CD4-positive, alpha-beta T cell treated with Interleukin-4 for 1 hour (primary cell): ENCODE data around the gene MRPL55.

Experiments
- DNase-seq, 2 donors: peaks; one replicate each; pipeline ENCODE4 v3.0.0-alpha.2; 2020 to 2022

Gene MRPL55

GRCh38 chr1:228066891-228067654 is 42.0 kb downstream of the MRPL55 start:
- DNase-seq = no peak

- no peak for DNase-seq
Measured at GRCh38 chr1:228066416-228066815, 42.7 kb downstream of the MRPL55 start.

DNA sequence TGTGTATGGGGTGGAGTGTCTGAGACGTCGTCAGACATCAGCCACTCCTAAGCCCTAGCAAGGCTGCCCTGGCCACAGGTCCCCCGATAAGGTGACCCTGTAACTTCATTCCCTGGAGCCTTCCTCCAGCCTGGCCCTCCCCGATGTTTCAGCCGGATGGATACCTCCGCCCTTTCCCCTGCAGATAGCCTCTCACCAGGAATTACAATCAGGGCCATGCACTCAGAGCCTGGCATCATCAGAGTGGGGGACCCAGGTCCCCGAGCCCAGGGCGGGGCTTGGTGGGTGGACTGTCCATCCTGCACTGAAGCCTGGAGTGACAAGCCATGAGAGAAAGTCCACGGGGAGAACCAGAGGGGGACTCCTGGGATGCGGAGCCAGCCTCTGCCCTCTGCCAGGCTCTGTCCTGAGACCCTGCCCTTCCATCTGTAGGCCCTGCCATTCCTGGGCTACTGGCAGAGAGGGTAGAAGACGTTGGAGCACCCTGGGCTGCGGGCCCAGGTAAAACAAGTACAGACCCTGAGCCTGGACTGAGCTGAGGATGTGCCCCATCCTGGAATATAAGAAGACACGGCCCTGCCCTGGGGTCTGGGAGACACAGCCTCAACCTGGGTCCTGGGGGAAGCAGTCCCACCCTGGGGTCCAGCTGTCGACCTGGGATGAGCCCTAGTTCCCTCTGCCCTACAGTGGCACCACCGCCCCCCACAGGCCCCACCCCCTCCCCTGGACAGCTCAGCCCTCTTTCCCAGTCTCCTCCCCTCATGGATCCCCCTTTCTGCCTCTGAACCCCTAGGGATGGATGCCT is 43.4 kb downstream of the MRPL55 start:
- DNase-seq = no peak

GRCh38 chr1:228064741-228065542 is 44.2 kb downstream of the MRPL55 start:
- no peak for DNase-seq

- DNase-seq = no peak
Measured at GRCh38 chr1:228064296-228064695, 44.8 kb downstream of the MRPL55 start.

DNA sequence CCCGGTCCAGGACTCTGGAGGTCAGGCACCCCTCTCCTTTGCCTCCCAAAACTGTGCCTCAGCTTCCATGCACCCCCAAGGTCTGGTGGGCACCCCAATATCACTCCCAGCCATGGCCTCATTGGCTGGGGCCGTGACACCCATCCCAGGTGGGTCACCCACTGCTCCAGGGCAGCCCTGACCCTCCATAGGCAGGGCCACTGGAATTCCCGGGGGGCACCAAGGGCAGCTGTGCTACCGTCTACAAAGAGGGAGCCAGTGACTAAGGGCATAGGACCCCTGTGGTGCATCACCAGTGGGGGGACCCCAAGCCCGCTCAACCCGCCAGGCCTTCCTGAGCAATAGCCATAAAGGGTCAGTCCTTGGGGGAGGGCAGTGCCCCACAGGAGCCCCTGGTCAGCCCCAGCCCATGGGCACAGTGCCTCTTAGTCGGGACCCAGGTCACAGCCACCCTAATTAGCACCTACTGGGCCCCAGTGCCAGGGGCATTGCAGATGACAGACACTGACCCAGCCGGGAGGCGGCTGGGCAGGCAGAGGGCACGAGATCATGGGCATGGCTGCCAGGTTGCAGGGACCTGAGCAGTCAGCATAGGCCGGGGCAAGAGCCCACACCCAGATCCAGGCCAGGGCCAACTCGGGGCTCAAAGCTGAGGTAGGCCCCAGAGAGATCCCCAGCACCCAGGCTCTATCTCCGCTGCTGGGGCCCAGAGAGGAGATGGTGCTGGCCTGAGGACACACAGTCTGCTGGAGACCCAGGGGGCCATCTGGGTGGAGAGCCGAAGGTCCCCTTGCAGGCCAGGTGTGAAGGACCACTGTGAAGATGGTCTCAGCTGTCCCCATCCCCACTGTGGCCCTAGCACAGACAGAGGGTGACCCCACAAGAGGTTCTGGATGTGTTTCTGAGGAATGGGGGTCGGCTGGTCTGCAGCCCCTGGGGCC is 45.6 kb downstream of the MRPL55 start:
- DNase-seq = no peak

- no peak for DNase-seq
Measured at GRCh38 chr1:228062812-228063211, 46.3 kb downstream of the MRPL55 start.

- DNase-seq = no peak
Measured at GRCh38 chr1:228062085-228062791, 46.9 kb downstream of the MRPL55 start.

DNA sequence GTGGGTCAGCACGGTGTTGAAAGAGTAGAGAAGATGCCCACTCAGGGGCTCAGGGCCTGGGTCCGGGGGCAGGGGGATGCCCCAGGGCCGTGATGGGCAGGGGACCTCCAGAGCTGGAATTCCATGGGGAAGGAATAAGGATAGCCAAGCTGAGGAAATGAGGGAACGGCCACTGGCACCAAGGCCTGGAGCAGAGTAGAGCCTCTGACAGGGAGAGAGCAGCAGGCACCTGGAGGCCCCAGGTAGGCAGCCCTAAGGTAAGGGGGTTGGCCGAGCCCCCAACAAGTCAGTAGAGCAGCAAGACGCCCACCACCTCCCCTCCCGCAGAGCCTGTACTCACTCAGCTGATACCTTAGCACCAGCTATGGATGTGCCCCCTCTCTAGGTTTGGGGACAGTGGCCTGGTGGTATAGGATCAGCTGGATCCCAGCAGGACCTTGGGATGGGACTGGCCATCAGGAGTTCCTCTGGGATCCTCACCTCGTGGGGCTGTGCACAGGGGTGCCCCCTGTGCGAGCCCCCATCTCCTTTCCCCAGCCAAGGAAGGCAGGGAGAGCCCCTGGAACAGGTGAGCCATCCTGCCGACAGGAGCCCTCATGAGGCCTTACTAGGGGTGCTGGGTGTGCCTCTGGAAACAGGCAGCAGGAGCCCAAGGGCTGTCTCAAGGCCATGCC is 47.6 kb downstream of the MRPL55 start:
- DNase-seq = no peak

DNA sequence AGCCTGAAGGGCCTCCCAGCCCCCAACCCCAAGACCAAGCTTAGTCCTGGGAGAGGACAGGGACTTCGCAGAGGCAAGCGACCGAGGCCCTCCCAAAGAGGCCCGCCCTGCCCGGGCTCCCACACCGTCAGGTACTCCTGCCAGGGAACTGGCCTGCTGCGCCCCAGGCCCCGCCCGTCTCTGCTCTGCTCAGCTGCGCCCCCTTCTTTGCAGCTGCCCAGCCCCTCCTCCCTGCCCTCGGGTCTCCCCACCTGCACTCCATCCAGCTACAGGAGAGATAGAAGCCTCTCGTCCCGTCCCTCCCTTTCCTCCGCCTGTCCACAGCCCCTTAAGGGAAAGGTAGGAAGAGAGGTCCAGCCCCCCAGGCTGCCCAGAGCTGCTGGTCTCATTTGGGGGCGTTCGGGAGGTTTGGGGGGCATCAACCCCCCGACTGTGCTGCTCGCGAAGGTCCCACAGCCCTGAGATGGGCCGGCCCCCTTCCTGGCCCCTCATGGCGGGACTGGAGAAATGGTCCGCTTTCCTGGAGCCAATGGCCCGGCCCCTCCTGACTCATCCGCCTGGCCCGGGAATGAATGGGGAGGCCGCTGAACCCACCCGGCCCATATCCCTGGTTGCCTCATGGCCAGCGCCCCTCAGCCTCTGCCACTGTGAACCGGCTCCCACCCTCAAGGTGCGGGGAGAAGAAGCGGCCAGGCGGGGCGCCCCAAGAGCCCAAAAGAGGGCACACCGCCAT is 48.5 kb downstream of the MRPL55 start:
- no peak for DNase-seq

DNA sequence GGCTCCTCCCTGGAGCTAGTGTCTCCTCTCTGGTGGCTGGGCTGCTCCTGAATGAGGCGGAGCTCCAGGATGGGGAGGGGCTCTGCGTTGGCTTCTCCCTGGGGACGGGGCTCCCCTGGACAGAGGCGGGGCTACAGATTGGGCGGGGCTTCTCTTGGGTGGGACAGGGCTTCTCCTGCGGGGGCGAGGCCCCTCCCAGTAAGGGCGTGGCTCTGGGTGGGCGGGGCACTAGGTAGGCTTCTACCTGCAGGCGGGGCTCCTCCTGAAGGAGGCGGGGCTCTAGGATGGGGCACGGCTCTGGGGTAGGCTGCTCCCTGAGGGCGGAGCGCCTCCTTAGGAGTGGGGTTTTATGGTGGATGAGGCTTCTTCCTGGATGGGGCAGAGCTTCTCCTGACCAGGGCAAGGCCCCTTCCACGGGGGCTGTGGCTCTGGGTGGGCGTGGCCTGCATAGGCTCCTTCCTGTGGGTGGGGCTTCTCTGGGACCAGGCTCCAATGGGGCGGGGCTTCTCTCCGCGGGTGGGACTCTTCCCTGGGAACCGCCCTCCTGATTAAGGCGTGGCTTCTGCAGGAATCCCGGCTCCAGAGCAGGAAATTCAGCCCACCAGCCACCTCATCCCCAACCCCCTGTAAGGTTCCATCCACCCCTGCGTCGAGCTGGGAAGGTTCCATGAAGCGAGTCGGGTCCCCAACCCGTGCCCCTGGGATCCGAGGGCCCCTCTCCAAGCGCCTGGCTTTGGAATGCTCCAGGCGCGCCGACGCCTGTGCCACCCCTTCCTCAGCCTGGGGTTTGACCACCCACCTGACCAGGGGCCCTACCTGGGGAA is 49.3 kb downstream of the MRPL55 start:
- peak; percentile 78 to 84 for DNase-seq

DNA sequence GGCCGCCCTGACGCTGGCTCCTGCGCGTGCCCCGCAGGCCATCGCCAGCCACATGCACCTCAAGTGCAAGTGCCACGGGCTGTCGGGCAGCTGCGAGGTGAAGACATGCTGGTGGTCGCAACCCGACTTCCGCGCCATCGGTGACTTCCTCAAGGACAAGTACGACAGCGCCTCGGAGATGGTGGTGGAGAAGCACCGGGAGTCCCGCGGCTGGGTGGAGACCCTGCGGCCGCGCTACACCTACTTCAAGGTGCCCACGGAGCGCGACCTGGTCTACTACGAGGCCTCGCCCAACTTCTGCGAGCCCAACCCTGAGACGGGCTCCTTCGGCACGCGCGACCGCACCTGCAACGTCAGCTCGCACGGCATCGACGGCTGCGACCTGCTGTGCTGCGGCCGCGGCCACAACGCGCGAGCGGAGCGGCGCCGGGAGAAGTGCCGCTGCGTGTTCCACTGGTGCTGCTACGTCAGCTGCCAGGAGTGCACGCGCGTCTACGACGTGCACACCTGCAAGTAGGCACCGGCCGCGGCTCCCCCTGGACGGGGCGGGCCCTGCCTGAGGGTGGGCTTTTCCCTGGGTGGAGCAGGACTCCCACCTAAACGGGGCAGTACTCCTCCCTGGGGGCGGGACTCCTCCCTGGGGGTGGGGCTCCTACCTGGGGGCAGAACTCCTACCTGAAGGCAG is 50.0 kb downstream of the MRPL55 start:
- DNase-seq = peak; percentile 61 to 62

- no peak for DNase-seq
Measured at GRCh38 chr1:228058172-228058948, 50.7 kb downstream of the MRPL55 start.
